Colonic mucosa (tissue), 4 donors: Measurements from ENCODE around the gene LRCH1. TPM values are rescaled to one million over a fixed set of nuclear protein-coding genes. Genes with fewer than 3 reads are reported as not detected.

Experiments
- DNase-seq: peaks from one replicate; pipeline ENCODE4 v3.0.0-alpha.2; 2020
- H3K27ac ChIP-seq: fragments of 200-600 bp; one replicate; pipeline ENCODE4 v1.8.0; 2021
- H3K27me3 ChIP-seq: fragments of 200-600 bp; one replicate; pipeline ENCODE4 v1.8.0; 2021
- H3K36me3 ChIP-seq: fragments of 200-600 bp; one replicate; pipeline ENCODE4 v1.8.0; 2021
- H3K4me1 ChIP-seq: fragments of 200-600 bp; one replicate; pipeline ENCODE4 v1.8.0; 2021; ENCODE audit warnings: mild to moderate bottlenecking
- H3K4me3 ChIP-seq: fragments of 200-600 bp; one replicate; pipeline ENCODE4 v1.8.0; 2021
- H3K9ac ChIP-seq, 2 donors: one replicate each; pipeline ENCODE4 v1.7.0; 2013; ENCODE audit warnings: control low read depth in 2 of 2, low read depth in 2 of 2, low read length in 2 of 2
- H3K9me3 ChIP-seq: fragments of 200-600 bp; one replicate; pipeline ENCODE4 v1.8.0; 2021
- intact Hi-C: fragments of 100-400 bp; cut with DNase I; formaldehyde crosslinking; loops from one replicate; pipeline ENCODE4 v1.14.1; 2022
- total RNA-seq, 2 donors: library from RNA; stranded (reverse); fragmentation: NEBNext Ultra II Directional in 1 of 2; extraction: Animal tissue kit (Norgen Biotek cat#: 25700) in 1 of 2; gene quantifications; one replicate each; pipeline ENCODE4 v1.2.1, GENCODE V29; 2021
- TF ChIP-seq, protein P1 (sequence below): fragments of 200-600 bp; IDR thresholded peaks from one replicate; pipeline ENCODE4 v1.8.0; 2022; ENCODE audit warnings: antibody characterized with exemption, mild to moderate bottlenecking
- donor health status: healthy.
- donor health status: DM: no; HTN: no; CAD: no.
- donor health status: DM: no; HTN: no; CAD: no.

LRCH1 gene
- total RNA-seq, 2 donors from 2014 or later = 12.8 to 19.6 TPM

DNA sequence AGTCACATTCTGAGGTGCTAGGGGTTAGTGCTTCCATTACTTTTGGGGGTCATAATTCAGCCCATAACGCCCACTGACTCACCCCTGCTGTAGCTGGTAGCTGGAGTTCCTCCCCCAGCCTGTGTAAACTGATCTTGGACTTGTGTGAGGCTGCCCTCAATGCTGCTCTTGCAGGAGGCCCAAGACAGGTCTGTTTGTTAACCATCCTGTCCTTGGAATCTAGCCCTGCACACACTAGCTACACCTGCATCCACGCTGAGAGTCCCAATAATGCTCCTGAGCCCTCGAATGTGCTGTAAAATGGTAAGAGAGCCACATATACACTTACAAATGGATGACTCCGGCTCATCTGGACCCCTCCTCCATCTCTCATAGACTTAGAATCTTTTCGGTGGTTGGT is 9.6 kb downstream of the LRCH1 start:
- intact Hi-C loops = no loop called here
- TF ChIP-seq, protein P1, sequence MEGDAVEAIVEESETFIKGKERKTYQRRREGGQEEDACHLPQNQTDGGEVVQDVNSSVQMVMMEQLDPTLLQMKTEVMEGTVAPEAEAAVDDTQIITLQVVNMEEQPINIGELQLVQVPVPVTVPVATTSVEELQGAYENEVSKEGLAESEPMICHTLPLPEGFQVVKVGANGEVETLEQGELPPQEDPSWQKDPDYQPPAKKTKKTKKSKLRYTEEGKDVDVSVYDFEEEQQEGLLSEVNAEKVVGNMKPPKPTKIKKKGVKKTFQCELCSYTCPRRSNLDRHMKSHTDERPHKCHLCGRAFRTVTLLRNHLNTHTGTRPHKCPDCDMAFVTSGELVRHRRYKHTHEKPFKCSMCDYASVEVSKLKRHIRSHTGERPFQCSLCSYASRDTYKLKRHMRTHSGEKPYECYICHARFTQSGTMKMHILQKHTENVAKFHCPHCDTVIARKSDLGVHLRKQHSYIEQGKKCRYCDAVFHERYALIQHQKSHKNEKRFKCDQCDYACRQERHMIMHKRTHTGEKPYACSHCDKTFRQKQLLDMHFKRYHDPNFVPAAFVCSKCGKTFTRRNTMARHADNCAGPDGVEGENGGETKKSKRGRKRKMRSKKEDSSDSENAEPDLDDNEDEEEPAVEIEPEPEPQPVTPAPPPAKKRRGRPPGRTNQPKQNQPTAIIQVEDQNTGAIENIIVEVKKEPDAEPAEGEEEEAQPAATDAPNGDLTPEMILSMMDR = no peak
- H3K27me3 ChIP-seq = no peaks in the 10 kb centered on the region
- H3K9ac ChIP-seq = no peak overlapping the region
- H3K9me3 ChIP-seq = no peaks in the 10 kb centered on the region
- no peak overlapping the region for H3K4me3 ChIP-seq
- H3K27ac ChIP-seq = no peak overlapping the region
- no peak for DNase-seq
- no peaks in the 10 kb centered on the region for H3K36me3 ChIP-seq
- H3K4me1 ChIP-seq = no peaks in the 10 kb centered on the region

DNA sequence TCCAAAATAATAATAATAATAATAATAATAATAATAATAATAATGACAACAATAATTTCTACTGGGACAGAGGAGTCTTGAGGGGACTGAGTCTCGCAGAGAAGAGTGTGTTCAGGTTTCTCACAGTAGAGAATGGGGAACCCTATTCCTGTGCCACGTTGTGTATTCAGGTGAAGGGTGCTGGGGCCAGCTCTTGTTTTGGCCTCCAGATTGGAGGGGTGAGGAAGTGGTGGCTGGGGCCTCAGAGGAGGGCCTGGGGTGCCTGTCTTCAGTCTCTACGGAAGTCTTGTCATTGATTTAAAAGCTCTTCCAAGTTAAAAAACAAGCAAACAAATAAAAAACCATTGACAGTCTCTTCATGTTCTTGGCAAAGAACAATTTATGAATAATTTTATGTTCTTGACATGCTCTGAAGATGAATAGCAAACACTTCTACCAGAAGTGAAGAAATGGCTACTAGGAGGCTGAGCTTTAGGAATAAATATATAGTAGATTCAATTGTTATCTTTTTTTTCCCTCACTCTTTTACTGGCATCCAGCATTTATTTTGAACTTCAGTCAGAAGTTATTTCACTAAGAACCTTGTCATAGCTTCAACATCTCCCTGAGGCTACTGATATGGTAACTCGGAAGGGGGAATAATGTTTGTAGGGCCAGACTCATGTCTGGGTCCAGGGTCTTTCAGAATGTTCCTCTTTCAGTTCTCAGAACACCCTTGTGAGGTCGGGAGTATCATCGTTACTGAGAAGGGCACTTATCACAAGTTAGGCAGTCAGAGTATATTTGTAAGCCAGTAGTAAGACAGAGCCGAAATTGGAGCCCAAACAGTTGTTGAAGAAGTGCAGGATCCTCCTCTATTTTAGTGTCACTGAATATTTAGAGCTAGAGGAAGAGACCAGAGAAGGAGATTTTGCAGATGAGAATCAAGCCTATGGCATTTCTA is 13.1 kb downstream of the LRCH1 start:
- Histone ChIP-seq H3K9ac (no peak overlapping the region), H3K4me3 (no peak overlapping the region), H3K36me3 (no peaks in the 10 kb centered on the region), H3K27ac (no peak overlapping the region), H3K9me3 (no peaks in the 10 kb centered on the region), H3K4me1 (no peaks in the 10 kb centered on the region), H3K27me3 (no peaks in the 10 kb centered on the region)
- intact Hi-C loops = no loop called here
- DNase-seq = no peak
- TF ChIP-seq, protein P1 = no peak

DNA sequence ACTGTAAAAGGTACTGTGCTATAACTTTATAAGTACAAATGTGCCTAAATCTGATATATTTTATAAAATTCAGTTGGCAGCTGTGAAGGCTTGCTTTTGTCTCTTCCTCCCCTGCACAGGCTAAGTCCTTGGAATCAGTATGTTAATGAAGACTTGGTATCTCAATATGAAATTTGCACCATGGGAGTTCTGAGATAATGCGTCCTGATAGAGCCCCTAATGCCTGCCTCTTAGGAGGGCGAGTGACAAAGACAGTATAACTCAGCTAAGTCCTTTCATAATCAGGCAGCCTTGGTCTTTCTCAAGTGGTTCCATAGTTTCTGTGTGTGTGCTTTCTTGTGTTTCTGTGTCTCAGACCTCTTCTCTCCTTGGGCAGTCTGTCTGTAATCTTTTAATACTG is 14.7 kb downstream of the LRCH1 start:
- Histone ChIP-seq H3K9ac (no peak overlapping the region), H3K4me1 (no peaks in the 10 kb centered on the region), H3K36me3 (no peaks in the 10 kb centered on the region), H3K27me3 (no peaks in the 10 kb centered on the region), H3K4me3 (no peak overlapping the region), H3K9me3 (no peaks in the 10 kb centered on the region), H3K27ac (no peak overlapping the region)
- intact Hi-C loops = no loop called here
- DNase-seq = no peak
- TF ChIP-seq, protein P1 = no peak

DNA sequence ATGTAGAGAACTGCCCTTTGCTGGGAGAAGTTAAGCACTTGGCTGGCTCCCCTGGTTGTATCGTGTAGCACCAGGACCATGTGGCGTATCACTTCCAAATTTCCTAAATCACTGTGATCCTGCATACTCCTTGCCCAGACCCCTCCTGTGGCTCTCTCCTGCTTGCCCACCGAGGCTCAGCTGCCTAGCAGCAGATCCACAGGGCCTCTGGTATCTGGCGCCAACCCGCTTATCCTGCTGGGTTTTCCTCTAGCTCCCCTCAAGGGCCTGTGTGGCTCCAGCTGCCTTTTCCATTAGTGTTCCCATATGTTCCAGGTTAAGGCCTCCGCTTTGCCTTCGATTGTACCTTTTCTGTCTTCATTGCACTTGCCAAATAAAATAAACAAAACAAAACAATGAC is 16.5 kb downstream of the LRCH1 start:
- no peak overlapping the region for H3K4me3 ChIP-seq
- no peaks in the 10 kb centered on the region for H3K36me3 ChIP-seq
- DNase-seq = no peak
- TF ChIP-seq, protein P1 = no peak
- no peaks in the 10 kb centered on the region for H3K4me1 ChIP-seq
- no peak overlapping the region for H3K27ac ChIP-seq
- no peaks in the 10 kb centered on the region for H3K9me3 ChIP-seq
- no peak overlapping the region for H3K9ac ChIP-seq
- intact Hi-C loops = no loop called here
- H3K27me3 ChIP-seq = no peaks in the 10 kb centered on the region

DNA sequence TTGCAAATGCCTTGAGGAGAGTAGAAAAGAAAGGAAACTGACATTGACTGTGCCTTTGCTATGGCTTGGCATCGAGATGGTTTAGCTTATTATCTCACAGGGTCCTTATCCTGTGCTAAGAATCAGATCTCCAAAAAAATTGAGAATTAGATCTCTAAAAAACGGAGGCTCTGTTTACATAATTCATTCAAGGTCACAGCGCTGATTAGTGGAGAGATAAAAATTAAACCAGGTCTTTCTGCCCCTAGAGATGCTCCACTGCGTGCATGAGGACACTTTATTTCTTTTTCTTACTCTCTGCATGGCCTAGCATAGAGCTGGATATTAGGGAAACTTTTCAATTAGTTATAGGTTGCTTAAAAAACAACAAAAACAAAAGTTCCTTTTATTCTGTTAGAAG is 17.3 kb downstream of the LRCH1 start:
- no peaks in the 10 kb centered on the region for H3K4me1 ChIP-seq
- no peak for DNase-seq
- TF ChIP-seq, protein P1 = no peak
- intact Hi-C loops = no loop called here
- H3K4me3 ChIP-seq = no peak overlapping the region
- H3K27me3 ChIP-seq = no peaks in the 10 kb centered on the region
- no peaks in the 10 kb centered on the region for H3K36me3 ChIP-seq
- no peaks in the 10 kb centered on the region for H3K9me3 ChIP-seq
- no peak overlapping the region for H3K27ac ChIP-seq
- no peak overlapping the region for H3K9ac ChIP-seq
